Small intestine (tissue), 7 donors: ENCODE results near the gene TEX35. TPM values are rescaled to one million over a fixed set of nuclear protein-coding genes. Genes with fewer than 3 reads are reported as not detected.

ENCODE experiments used
- DNase-seq, 2 donors: peaks; one replicate each; pipeline versions ENCODE4 v3.0.0 to v3.0.0-alpha.2; 2013
- FAIRE-seq: peaks from 2 replicates; lab custom pipeline; 2012; peaks lifted over from hg19 to GRCh38; lab: Jason Lieb, UNC
- H3K27ac ChIP-seq, 3 donors: one replicate each; pipeline ENCODE4 v1.5.1; 2013; ENCODE audit warnings: low read length in 2 of 3, mild to moderate bottlenecking in 2 of 3, control low read depth in 1 of 3, inconsistent platforms in 1 of 3, low read depth in 1 of 3, moderate library complexity in 1 of 3
- H3K27me3 ChIP-seq, 3 donors: one replicate each; pipeline ENCODE4 v1.6.1; 2013; ENCODE audit warnings: low read length in 3 of 3, inconsistent platforms in 1 of 3; ENCODE audit not compliant: control insufficient read depth in 3 of 3, insufficient read depth in 3 of 3
- H3K36me3 ChIP-seq, 3 donors: one replicate each; pipeline ENCODE4 v1.6.1; 2013; ENCODE audit warnings: low read length in 3 of 3, inconsistent platforms in 1 of 3, low read depth in 1 of 3, mild to moderate bottlenecking in 1 of 3, moderate library complexity in 1 of 3; ENCODE audit not compliant: control insufficient read depth in 3 of 3, insufficient read depth in 2 of 3
- H3K4me1 ChIP-seq, 3 donors: one replicate each; pipeline ENCODE4 v1.6.1; 2013; ENCODE audit warnings: low read length in 2 of 3, inconsistent platforms in 1 of 3, low read depth in 1 of 3, mild to moderate bottlenecking in 1 of 3, moderate library complexity in 1 of 3; ENCODE audit not compliant: control insufficient read depth in 3 of 3, insufficient read depth in 2 of 3
- H3K4me3 ChIP-seq, 3 donors: one replicate each; pipeline ENCODE4 v1.5.1; 2013; ENCODE audit warnings: low read length in 3 of 3, control low read depth in 1 of 3, inconsistent platforms in 1 of 3, low read depth in 1 of 3, mild to moderate bottlenecking in 1 of 3, moderate library complexity in 1 of 3
- H3K9me3 ChIP-seq, 2 donors: one replicate each; pipeline ENCODE4 v1.6.1; 2013; ENCODE audit warnings: low read depth in 1 of 2, low read length in 1 of 2; ENCODE audit not compliant: control insufficient read depth in 2 of 2, insufficient read depth in 1 of 2
- WGBS, 3 donors: extraction: QIAGEN DNeasy Blood & Tissue Kit; methylation state at CpG; one replicate each; pipeline ENCODE4 v1.1.7; 2013; 5-methylcytosine and 5-hydroxymethylcytosine counted together
- polyA plus RNA-seq, 4 donors: library from polyadenylated mRNA; stranded (reverse) in 3 of 4; unstranded in 1 of 4; fragments of 200-250 nt in 3 of 4; fragments of 120-200 nt in 1 of 4; gene quantifications; one replicate each; pipeline versions ENCODE4 v1.2.1 to v1.2.3, GENCODE V29; 2013
- donor health status: healthy with polysubstance abuse.
- donor health status: control.
- donor health status: control.
- donor health status: Bipolar disorder and iron deficiency.
- donor health status: healthy.

Gene TEX35
- polyA plus RNA-seq, 4 donors = 0.04 to 2.5 (median 0.87) TPM

DNA sequence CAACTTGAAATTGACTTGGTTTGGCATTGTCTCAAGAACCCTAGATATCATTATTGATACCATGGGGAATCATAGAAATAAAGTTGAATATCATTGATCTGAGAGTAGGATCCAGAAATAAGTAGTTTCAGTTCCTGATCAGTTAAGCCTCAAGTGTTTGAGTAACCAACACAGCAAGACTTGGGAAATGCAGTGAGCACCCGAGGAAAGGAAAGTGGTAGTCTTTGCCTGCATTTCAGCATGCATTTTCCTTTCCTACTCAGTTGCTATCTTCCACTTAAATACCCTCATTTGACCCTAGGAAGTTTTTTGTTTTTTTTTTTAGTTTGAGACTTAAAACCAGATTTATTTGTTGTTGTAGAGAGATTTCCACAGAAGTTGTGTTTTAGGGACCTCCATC is 35.1 kb upstream of the TEX35 start:
- Histone ChIP-seq H3K27me3 (no peaks in the 10 kb centered on the region), H3K27ac (no peak overlapping the region), H3K4me1 (no peaks in the 10 kb centered on the region), H3K4me3 (no peak overlapping the region), H3K9me3 (no peaks in the 10 kb centered on the region), H3K36me3 (peaks cover 2 to 8% (median 2%) of the 10 kb centered on the region in 3 donors)
- WGBS, 3 donors = 30 to 38% (median 36%) methylated on average over 1 of the region's 1 CpG
- DNase-seq = no peak
- no peak for FAIRE-seq

DNA sequence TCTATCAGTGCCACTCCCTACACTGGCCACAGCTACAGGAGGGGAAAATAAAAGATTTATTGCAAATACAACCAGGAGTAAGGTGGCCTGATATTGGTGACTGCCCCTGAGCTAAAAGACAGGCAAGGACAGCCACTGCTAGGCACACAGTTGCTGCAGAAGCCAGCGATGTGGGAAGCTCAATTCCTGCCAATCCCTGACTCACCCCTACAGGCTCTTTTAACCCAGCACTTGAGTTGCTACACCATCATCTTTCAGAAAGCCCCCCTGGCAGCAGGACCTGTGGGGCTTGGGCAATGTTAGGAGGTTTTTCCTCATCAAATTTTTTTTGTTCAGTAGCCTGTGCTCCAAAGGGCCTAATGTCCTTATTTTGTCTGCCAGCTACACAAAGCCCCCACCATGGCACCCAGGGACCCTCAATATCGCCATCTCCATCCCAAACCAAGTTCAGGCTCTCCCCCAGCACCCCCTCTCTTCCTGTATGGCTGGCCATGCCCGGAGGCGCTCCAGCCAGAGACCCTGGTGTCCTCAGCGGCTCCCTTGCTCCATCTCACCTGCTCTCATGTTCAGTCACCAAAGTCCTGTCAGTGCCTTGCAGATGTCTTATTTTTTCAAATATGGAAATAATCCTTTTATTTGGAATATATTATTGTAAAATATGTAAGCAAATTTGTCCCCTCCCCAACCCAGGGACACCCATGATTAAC is 29.5 kb upstream of the TEX35 start:
- Histone ChIP-seq H3K4me3 (no peak overlapping the region), H3K27ac (no peak overlapping the region), H3K27me3 (peaks cover 0 to 10% (median 0%) of the 10 kb centered on the region in 3 donors), H3K4me1 (peaks cover 0 to 12% (median 0%) of the 10 kb centered on the region in 3 donors), H3K9me3 (no peaks in the 10 kb centered on the region), H3K36me3 (no peaks in the 10 kb centered on the region)
- FAIRE-seq (no peak), DNase-seq (no peak)
- WGBS, 3 donors = 85 to 92% (median 89%) methylated on average over 5 of the region's 5 CpGs

DNA sequence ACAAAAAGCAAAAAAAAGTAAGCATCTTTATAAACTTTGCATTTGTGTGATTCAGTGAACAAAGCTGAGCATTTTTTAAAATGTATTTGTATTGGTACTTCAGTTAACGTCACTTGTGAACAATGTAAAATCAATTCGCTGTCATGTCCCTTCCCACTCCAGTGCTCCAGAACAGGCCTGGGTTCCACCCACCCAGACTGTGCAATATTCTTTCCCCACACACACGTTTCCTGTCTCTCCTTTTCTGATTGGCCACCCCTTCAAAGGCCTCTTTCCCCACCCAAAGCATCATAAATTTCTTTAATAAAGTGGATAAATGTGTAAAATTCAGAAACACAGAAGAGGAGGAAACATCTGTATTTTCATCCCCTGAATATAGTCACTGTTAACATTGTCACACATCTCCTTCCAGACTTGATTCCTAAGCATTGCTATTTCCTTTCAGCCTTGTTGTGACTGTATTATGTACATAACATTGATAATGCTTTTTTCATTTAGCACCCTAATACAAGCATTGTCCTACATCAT is 28.1 kb upstream of the TEX35 start:
- Histone ChIP-seq H3K4me3 (no peak overlapping the region), H3K9me3 (no peaks in the 10 kb centered on the region), H3K4me1 (peaks cover 0 to 12% (median 0%) of the 10 kb centered on the region in 3 donors), H3K36me3 (no peaks in the 10 kb centered on the region), H3K27me3 (peaks cover 0 to 10% (median 0%) of the 10 kb centered on the region in 3 donors), H3K27ac (no peak overlapping the region)
- no peak for DNase-seq
- WGBS, 3 donors = 64 to 79% (median 66%) methylated on average over 3 of the region's 3 CpGs
- FAIRE-seq = no peak

DNA sequence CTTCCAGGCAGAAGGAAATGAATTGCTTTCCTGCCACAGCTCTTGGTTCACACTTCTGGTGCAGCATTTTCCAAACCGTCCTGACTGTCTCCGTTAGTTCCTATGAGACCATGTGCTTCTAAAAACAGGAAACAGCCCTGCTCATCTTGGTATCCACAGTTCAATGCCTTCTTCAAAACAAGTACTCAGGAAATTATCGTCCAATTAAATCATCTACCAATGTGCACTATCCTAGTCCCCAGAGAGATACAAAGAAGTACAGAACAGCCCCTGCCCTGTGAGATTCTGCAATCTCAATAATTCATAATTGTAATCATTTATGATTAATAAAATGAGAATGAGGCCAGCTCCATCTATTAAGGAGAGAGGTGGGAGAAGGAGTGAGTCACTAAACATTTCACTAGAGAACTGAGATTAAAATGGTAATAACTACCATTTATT is 27.3 kb upstream of the TEX35 start:
- Histone ChIP-seq H3K9me3 (no peaks in the 10 kb centered on the region), H3K36me3 (no peaks in the 10 kb centered on the region), H3K27me3 (peaks cover 0 to 10% (median 0%) of the 10 kb centered on the region in 3 donors), H3K4me1 (peaks cover 0 to 12% (median 0%) of the 10 kb centered on the region in 3 donors), H3K4me3 (no peak overlapping the region), H3K27ac (no peak overlapping the region)
- FAIRE-seq (no peak), DNase-seq (no peak)
- WGBS, 3 donors = 55 to 78% (median 66%) methylated on average over 3 of the region's 3 CpGs

DNA sequence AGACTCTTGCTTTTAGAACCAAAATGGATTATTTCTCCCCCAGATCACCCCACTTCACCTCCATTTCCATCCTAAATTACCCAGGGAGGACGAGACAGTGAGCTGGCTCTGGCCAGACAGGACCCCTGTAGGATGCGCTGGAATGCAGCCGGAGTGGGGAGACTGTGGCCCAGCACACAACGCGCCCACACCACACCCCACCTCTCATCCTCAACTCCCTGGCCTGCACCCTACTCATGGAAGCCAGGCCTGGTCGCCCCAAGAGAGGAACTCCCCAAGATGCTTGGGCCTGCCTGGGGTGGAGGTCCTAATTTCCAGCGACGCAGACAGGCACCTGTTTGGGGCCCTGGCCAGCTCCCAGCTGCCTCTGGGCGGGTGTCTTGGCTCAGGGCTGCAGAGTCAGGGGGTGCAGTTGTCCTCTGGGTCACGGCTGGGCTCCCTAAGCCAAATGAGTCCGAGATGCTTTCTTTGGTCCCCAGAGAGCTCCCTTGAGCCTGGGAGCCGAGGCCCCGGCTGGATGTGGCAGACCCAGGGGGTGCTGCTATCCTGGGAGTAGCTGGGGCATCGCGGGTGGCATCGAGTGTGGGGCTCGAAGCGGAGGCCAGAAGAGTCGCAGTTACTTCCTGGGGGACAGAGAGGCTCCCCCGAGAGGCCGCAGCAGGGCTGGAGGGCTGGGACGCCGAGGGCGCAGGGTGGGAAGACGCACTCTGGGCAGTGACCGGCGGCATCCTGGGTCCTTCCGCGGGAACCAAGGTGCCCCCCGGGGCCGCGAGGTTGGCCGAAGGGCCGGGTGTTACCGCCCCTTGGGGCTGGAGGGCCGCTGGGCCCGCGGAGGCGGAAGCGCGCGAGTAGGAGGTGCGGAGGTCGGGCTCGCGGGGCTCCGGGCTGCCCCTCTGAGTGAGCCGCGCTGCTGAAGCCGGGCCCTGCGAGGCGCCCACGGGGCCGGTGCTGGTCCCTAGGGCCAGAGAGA is 26.5 kb upstream of the TEX35 start:
- Histone ChIP-seq H3K36me3 (no peaks in the 10 kb centered on the region), H3K27me3 (peaks cover 0 to 10% (median 0%) of the 10 kb centered on the region in 3 donors), H3K27ac (no peak overlapping the region), H3K4me1 (peaks cover 0 to 12% (median 0%) of the 10 kb centered on the region in 3 donors), H3K4me3 (peak overlapping the region in 1 of 3 donors; percentile 47), H3K9me3 (no peaks in the 10 kb centered on the region)
- FAIRE-seq (no peak), DNase-seq (peak in 1 of 2 donors; percentile 33)
- WGBS, 3 donors = 41 to 58% (median 41%) methylated on average over 47 to 54 of the region's 54 CpGs

DNA sequence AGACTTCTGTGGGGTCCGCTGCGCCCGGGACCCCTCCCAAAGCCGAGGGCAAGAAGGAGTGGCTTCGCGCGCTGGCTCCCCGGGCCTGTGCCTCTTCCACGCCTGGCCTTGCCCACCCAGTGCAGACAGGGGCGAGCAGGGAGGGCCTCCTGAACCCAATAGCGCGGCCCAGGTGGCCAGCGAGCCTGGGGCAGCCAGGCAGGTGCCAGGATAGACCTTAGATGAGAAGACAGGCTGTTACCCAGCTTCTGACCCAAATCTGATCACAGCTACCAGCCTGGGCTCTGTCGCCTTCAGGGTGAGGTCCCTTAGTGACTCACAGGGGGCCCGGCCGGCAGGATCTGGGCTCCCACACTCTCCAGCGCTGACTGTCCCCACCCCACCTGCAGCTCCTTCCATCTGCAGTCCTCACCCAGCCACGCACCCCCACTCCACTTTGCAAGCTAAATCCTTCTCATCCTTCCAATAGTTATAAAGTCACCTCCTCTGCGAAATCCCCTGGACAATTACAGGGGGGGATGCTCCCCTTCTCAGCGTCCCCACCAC is 25.8 kb upstream of the TEX35 start:
- 43 to 47% (median 43%) methylated on average over 16 to 20 of the region's 20 CpGs for WGBS, 3 donors
- Histone ChIP-seq H3K27ac (no peak overlapping the region), H3K27me3 (peaks cover 0 to 10% (median 0%) of the 10 kb centered on the region in 3 donors), H3K36me3 (no peaks in the 10 kb centered on the region), H3K9me3 (no peaks in the 10 kb centered on the region), H3K4me1 (peaks cover 0 to 12% (median 0%) of the 10 kb centered on the region in 3 donors), H3K4me3 (peak overlapping the region in 1 of 3 donors; percentile 47)
- FAIRE-seq (no peak), DNase-seq (peak in 1 of 2 donors; percentile 26)

DNA sequence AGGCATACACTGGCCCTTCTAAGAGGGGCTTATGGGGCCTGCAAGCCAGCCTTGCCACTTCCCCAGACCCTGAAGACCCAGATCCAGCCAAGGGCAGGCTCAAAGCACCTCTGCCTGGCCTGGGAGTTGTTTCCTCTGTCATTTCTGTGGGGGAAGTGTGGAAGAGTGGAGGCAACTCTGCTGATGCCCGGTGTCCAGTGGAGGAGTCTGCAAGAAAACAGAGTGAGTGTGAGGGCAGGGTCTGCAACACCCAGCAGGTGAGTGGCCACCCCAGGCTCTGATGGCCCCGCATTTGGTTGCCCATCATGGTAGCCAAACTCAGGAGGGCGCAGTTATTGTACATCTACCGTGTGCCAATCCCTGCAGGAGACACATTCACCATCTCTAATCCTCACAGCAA is 24.5 kb upstream of the TEX35 start:
- Histone ChIP-seq H3K27ac (no peak overlapping the region), H3K27me3 (peaks cover 0 to 10% (median 0%) of the 10 kb centered on the region in 3 donors), H3K9me3 (no peaks in the 10 kb centered on the region), H3K36me3 (no peaks in the 10 kb centered on the region), H3K4me3 (no peak overlapping the region), H3K4me1 (peaks cover 0 to 12% (median 0%) of the 10 kb centered on the region in 3 donors)
- FAIRE-seq (no peak), DNase-seq (no peak)
- WGBS, 3 donors = 84 to 95% (median 94%) methylated on average over 4 of the region's 4 CpGs

DNA sequence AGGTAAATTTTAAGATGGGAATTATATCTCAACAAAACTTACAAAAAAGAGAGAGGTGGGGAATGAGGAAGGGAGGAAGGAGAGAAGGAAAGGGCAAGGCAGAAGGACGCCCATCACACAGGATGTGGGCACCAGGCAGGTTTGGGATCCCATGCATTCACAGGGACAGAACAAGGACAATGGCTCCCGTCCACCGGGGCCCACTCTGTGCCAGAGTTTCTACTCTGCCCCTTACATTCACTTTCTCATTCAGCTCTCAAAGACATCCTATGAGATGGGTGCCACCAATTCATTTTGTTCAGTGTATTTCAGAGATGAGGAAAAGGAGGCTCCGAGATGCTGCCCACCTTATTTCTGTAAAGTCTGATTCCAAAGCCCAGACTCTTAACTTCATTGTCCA is 23.5 kb upstream of the TEX35 start:
- H3K4me1 ChIP-seq = peaks cover 0 to 12% (median 0%) of the 10 kb centered on the region in 3 donors
- WGBS, 3 donors = 87 to 91% (median 90%) methylated on average over 4 of the region's 4 CpGs
- H3K36me3 ChIP-seq = no peaks in the 10 kb centered on the region
- no peaks in the 10 kb centered on the region for H3K9me3 ChIP-seq
- no peak overlapping the region for H3K4me3 ChIP-seq
- FAIRE-seq = no peak
- peaks cover 0 to 10% (median 0%) of the 10 kb centered on the region in 3 donors for H3K27me3 ChIP-seq
- DNase-seq = no peak
- no peak overlapping the region for H3K27ac ChIP-seq
